Astrocyte (in vitro differentiated cells and primary cell): ENCODE results near the gene ANKUB1. TPM values are rescaled to one million over a fixed set of nuclear protein-coding genes. Genes with fewer than 3 reads are reported as not detected.

ENCODE experiments used
- DNase-seq: peaks from one replicate; pipeline ENCODE4 v3.0.0-alpha.2; 2010; ENCODE audit warnings: low read depth
- FAIRE-seq: peaks from 2 replicates; lab custom pipeline; 2011; peaks lifted over from hg19 to GRCh38; lab: Jason Lieb, UNC
- H2AFZ ChIP-seq: 2 replicates; pipeline ENCODE4 v1.6.0; 2012; ENCODE audit warnings: low read depth, low read length, inconsistent platforms
- H3K27ac ChIP-seq: 2 replicates; pipeline ENCODE4 v1.5.1; 2011; ENCODE audit warnings: low read depth, low read length, inconsistent platforms
- H3K27me3 ChIP-seq: 2 replicates; pipeline ENCODE4 v1.6.0; 2011; ENCODE audit warnings: low read length, inconsistent platforms; ENCODE audit not compliant: insufficient read depth
- H3K36me3 ChIP-seq: 2 replicates; pipeline ENCODE4 v1.5.1; 2011; ENCODE audit warnings: low read length, inconsistent platforms; ENCODE audit not compliant: insufficient read depth
- H3K4me1 ChIP-seq: 2 replicates; pipeline ENCODE4 v1.5.1; 2011; ENCODE audit warnings: low read length, inconsistent platforms; ENCODE audit not compliant: insufficient read depth
- H3K4me2 ChIP-seq: 2 replicates; pipeline ENCODE4 v1.6.0; 2012; ENCODE audit warnings: low read length, inconsistent platforms
- H3K4me3 ChIP-seq: 2 replicates; pipeline ENCODE4 v1.5.1; 2011; ENCODE audit warnings: low read depth, mild to moderate bottlenecking, low read length, inconsistent platforms; ENCODE audit not compliant: insufficient read depth
- H3K79me2 ChIP-seq: 2 replicates; pipeline ENCODE4 v1.6.0; 2012; ENCODE audit warnings: mild to moderate bottlenecking, low read length, inconsistent platforms; ENCODE audit not compliant: insufficient read depth
- H3K9ac ChIP-seq: 2 replicates; pipeline ENCODE4 v1.6.0; 2012; ENCODE audit warnings: mild to moderate bottlenecking, low read length, inconsistent platforms
- H3K9me3 ChIP-seq: 2 replicates; pipeline ENCODE4 v1.5.1; 2012; ENCODE audit warnings: low read depth, mild to moderate bottlenecking, low read length, inconsistent platforms; ENCODE audit not compliant: insufficient read depth
- H4K20me1 ChIP-seq: 2 replicates; pipeline ENCODE4 v1.6.0; 2012; ENCODE audit warnings: low read length, inconsistent platforms; ENCODE audit not compliant: insufficient read depth
- H3K27ac Mint-ChIP-seq: one replicate; pipeline ENCODE4 v1.8.0; 2021; ENCODE audit warnings: mild to moderate bottlenecking, mixed read lengths; ENCODE audit not compliant: unreplicated experiment
- H3K27me3 Mint-ChIP-seq: one replicate; pipeline ENCODE4 v1.8.0; 2021; ENCODE audit warnings: low read depth, mixed read lengths; ENCODE audit not compliant: unreplicated experiment
- H3K36me3 Mint-ChIP-seq: one replicate; pipeline ENCODE4 v1.8.0; 2021; ENCODE audit warnings: low read depth, mixed read lengths; ENCODE audit not compliant: unreplicated experiment
- H3K4me1 Mint-ChIP-seq: one replicate; pipeline ENCODE4 v1.8.0; 2021; ENCODE audit warnings: low read depth, mixed read lengths; ENCODE audit not compliant: unreplicated experiment
- H3K4me3 Mint-ChIP-seq: one replicate; pipeline ENCODE4 v1.8.0; 2021; ENCODE audit warnings: mild to moderate bottlenecking, moderate library complexity, mixed read lengths; ENCODE audit not compliant: unreplicated experiment
- H3K9me3 Mint-ChIP-seq: one replicate; pipeline ENCODE4 v1.8.0; 2021; ENCODE audit warnings: mild to moderate bottlenecking, mixed read lengths; ENCODE audit not compliant: unreplicated experiment
- CTCF ChIP-seq: IDR thresholded peaks from 2 replicates; pipeline ENCODE4 v1.5.1; 2011; ENCODE audit warnings: low read depth, mild to moderate bottlenecking, inconsistent platforms, low read length, moderate library complexity; ENCODE audit not compliant: insufficient read depth
- EZH2 ChIP-seq: IDR thresholded peaks from 2 replicates; pipeline ENCODE4 v1.6.1; 2012; ENCODE audit warnings: mild to moderate bottlenecking, low read length, inconsistent platforms; ENCODE audit not compliant: insufficient read depth
- total RNA-seq: library from RNA; stranded (reverse); gene quantifications from 2 replicates; pipeline ENCODE4 v1.2.1, GENCODE V29; 2021

The ANKUB1 gene
- total RNA-seq, 1 donor from 2014 or later = not detected

DNA sequence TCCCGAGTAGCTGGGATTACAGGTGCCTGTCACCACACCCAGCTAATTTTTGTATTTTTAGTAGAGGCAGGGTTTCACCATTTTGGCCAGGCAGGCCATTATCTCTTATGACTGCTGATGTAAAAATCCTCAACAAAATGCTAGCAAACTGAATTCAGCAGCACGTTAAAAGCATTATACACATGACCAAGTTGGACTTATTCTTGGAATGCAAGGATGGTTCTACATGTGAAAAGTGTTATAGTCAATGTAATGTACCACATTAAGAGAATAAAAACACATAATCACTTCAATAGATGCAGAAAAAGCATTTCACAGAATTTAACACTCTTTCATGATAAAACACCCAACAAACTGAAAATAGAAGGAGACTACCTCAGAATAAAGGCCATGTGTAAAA is 40.9 kb upstream of the ANKUB1 start:
- H4K20me1 ChIP-seq = peaks cover 7% of the 10 kb centered on the region
- no peak overlapping the region for H3K4me3 Mint-ChIP-seq
- H3K4me2 ChIP-seq = no peak overlapping the region
- H3K27me3 ChIP-seq = no peaks in the 10 kb centered on the region
- FAIRE-seq (no peak), DNase-seq (no peak)
- no peak overlapping the region for H3K9ac ChIP-seq
- TF ChIP-seq CTCF = no peak
- no peak for TF ChIP-seq EZH2
- H2AFZ ChIP-seq = no peak overlapping the region
- H3K4me3 ChIP-seq = no peak overlapping the region
- no peaks in the 10 kb centered on the region for H3K36me3 ChIP-seq
- no peak overlapping the region for H3K27ac ChIP-seq
- H3K4me1 ChIP-seq = no peaks in the 10 kb centered on the region
- H3K9me3 ChIP-seq = peaks cover 18% of the 10 kb centered on the region
- no peaks in the 10 kb centered on the region for H3K4me1 Mint-ChIP-seq
- peaks cover 33% of the 10 kb centered on the region for H3K9me3 Mint-ChIP-seq
- H3K27ac Mint-ChIP-seq = no peak overlapping the region
- no peaks in the 10 kb centered on the region for H3K27me3 Mint-ChIP-seq
- H3K36me3 Mint-ChIP-seq = peaks cover 19% of the 10 kb centered on the region
- peaks cover 45% of the 10 kb centered on the region for H3K79me2 ChIP-seq

GRCh38 chr3:149832086-149832485 is 39.7 kb upstream of the ANKUB1 start:
- Histone ChIP-seq H2AFZ (no peak overlapping the region), H4K20me1 (peaks cover 13% of the 10 kb centered on the region), H3K9me3 (peaks cover 9% of the 10 kb centered on the region), H3K27ac (no peak overlapping the region), H3K4me1 (no peaks in the 10 kb centered on the region), H3K4me3 (no peak overlapping the region), H3K36me3 (no peaks in the 10 kb centered on the region), H3K9ac (no peak overlapping the region), H3K79me2 (peaks cover 45% of the 10 kb centered on the region), H3K4me2 (no peak overlapping the region), H3K27me3 (no peaks in the 10 kb centered on the region)
- DNase-seq (peak; percentile 13), FAIRE-seq (no peak)
- Mint-ChIP-seq H3K9me3 (peaks cover 27% of the 10 kb centered on the region), H3K27ac (no peak overlapping the region), H3K27me3 (no peaks in the 10 kb centered on the region), H3K36me3 (peaks cover 10% of the 10 kb centered on the region), H3K4me3 (no peak overlapping the region), H3K4me1 (no peaks in the 10 kb centered on the region)
- TF ChIP-seq CTCF = no peak

DNA sequence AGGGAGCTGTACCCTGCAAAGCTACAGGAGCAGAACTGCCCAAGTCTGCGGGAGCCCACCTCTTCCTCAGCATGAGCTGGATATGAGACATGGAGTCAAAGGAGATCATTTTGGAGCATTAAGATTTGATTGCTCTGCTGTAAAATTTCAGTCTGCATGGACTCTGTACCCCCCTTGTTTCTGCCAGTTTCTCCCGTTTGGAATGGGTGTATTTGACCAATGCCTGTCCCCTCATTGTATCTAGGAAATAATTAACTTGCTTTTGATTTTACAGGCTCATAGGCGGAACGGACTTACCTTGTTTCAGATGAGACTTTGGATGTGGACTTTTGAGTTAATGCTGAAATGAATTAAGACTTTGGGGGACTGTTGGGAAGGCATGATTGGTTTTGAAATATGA is 39.0 kb upstream of the ANKUB1 start:
- Histone ChIP-seq H3K9me3 (peaks cover 9% of the 10 kb centered on the region), H3K36me3 (no peaks in the 10 kb centered on the region), H3K4me2 (no peak overlapping the region), H3K27me3 (no peaks in the 10 kb centered on the region), H3K27ac (no peak overlapping the region), H2AFZ (no peak overlapping the region), H3K79me2 (peaks cover 45% of the 10 kb centered on the region), H3K4me3 (no peak overlapping the region), H3K4me1 (no peaks in the 10 kb centered on the region), H3K9ac (no peak overlapping the region), H4K20me1 (peaks cover 17% of the 10 kb centered on the region)
- FAIRE-seq (no peak), DNase-seq (no peak)
- TF ChIP-seq CTCF (no peak), EZH2 (no peak)
- Mint-ChIP-seq H3K4me1 (no peaks in the 10 kb centered on the region), H3K4me3 (no peak overlapping the region), H3K9me3 (peaks cover 27% of the 10 kb centered on the region), H3K27ac (no peak overlapping the region), H3K36me3 (peaks cover 10% of the 10 kb centered on the region), H3K27me3 (no peaks in the 10 kb centered on the region)
